Breast epithelium (tissue), 4 donors: ENCODE results near the gene TENM3. TPM values are rescaled to one million over a fixed set of nuclear protein-coding genes. Genes with fewer than 3 reads are reported as not detected.
"Not testable (repeated sequence)": the region's sequence is repeated elsewhere in the genome, so short reads cannot be mapped to it uniquely, and the experiment has no call there.

Source experiments
- DNase-seq, 2 donors: peaks; one replicate each; pipeline ENCODE4 v3.0.0-alpha.2; 2019; ENCODE audit warnings: low spot score in 2 of 2
- H3K27ac ChIP-seq, 2 donors: fragments of 200-600 bp; sonication (generic) in 1 of 2; one replicate each; pipeline ENCODE4 v1.5.1; 2016 to 2019; ENCODE audit warnings: mild to moderate bottlenecking in 1 of 2
- H3K27me3 ChIP-seq, 2 donors: fragments of 200-600 bp; sonication (generic) in 1 of 2; one replicate each; pipeline versions ENCODE4 v1.5.1 to v1.6.0; 2017 to 2019; ENCODE audit warnings: control low read depth in 1 of 2, mild to moderate bottlenecking in 1 of 2
- H3K36me3 ChIP-seq: fragments of 200-600 bp; one replicate; pipeline ENCODE4 v1.5.1; 2019
- H3K4me1 ChIP-seq, 2 donors: fragments of 200-600 bp; sonication (generic); one replicate each; pipeline ENCODE4 v1.5.1; 2016 to 2019; ENCODE audit warnings: control low read depth in 1 of 2
- H3K4me3 ChIP-seq, 3 donors: fragments of 200-600 bp; sonication (generic); 1 replicate in 2 of 3; 2 replicates in 1 of 3; pipeline ENCODE4 v1.5.1; 2016 to 2019; ENCODE audit warnings: mild to moderate bottlenecking in 3 of 3, moderate library complexity in 2 of 3
- H3K9me3 ChIP-seq, 2 donors: fragments of 200-600 bp; sonication (generic) in 1 of 2; one replicate each; pipeline ENCODE4 v1.5.1; 2016 to 2019; ENCODE audit warnings: control low read depth in 1 of 2
- POLR2A ChIP-seq: fragments of 450-650 bp; IDR thresholded peaks from one replicate; pipeline ENCODE4 v1.6.1; 2016; ENCODE audit warnings: antibody characterized with exemption, mild to moderate bottlenecking, moderate library complexity
- POLR2AphosphoS5 ChIP-seq, 3 donors: sonication (generic); formaldehyde crosslinking; IDR thresholded peaks; one replicate each; pipeline ENCODE4 v1.6.1; 2017; ENCODE audit warnings: antibody characterized with exemption in 3 of 3
- intact Hi-C: fragments of 100-400 bp; cut with DNase I; formaldehyde crosslinking; loops from one replicate; pipeline ENCODE4 v1.15.1; 2023; ENCODE audit warnings: low total_unique reads
- total RNA-seq, 3 donors: library from RNA; depleted of rRNA; stranded (reverse); fragments of >200 nt; gene quantifications; one replicate each; pipeline ENCODE4 v1.1.0, GENCODE V29; 2016
- TF ChIP-seq, protein P1 (sequence below), 3 donors: fragments of 450-650 bp; IDR thresholded peaks; one replicate each; pipeline ENCODE4 v1.5.1; 2016 to 2017; ENCODE audit warnings: antibody characterized with exemption in 3 of 3, mild to moderate bottlenecking in 3 of 3, moderate library complexity in 3 of 3

Gene TENM3
- total RNA-seq, 3 donors from 2014 or later, result 4.6 to 30.6 (median 8.8) TPM

DNA sequence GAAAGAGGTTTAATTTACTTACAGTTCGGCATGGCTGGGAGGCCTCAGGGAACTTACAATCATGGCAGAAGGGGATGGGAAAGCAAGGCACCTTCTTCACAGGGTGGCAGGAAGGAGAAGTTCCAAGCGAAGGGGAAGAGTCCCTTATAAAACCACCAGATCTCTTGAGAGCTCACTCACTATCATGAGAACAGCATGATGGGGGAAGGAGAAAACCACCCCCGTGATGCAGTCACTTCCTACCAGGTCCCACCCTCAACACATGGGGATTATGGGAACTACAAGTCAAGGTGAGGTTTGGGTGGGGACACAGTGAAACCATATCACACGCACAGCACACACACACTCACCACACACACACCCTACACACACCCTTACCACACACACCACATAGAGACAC is 569.7 kb downstream of the TENM3 start:
- DNase-seq, result no peak
- H3K27ac ChIP-seq, result no peak overlapping the region
- no peaks in the 10 kb centered on the region for H3K4me1 ChIP-seq
- H3K27me3 ChIP-seq, result no peaks in the 10 kb centered on the region
- no peaks in the 10 kb centered on the region for H3K9me3 ChIP-seq
- no peaks in the 10 kb centered on the region for H3K36me3 ChIP-seq
- TF ChIP-seq, protein P1, sequence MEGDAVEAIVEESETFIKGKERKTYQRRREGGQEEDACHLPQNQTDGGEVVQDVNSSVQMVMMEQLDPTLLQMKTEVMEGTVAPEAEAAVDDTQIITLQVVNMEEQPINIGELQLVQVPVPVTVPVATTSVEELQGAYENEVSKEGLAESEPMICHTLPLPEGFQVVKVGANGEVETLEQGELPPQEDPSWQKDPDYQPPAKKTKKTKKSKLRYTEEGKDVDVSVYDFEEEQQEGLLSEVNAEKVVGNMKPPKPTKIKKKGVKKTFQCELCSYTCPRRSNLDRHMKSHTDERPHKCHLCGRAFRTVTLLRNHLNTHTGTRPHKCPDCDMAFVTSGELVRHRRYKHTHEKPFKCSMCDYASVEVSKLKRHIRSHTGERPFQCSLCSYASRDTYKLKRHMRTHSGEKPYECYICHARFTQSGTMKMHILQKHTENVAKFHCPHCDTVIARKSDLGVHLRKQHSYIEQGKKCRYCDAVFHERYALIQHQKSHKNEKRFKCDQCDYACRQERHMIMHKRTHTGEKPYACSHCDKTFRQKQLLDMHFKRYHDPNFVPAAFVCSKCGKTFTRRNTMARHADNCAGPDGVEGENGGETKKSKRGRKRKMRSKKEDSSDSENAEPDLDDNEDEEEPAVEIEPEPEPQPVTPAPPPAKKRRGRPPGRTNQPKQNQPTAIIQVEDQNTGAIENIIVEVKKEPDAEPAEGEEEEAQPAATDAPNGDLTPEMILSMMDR (IDR thresholded peaks at IDR 0.05), result no peak
- TF ChIP-seq POLR2AphosphoS5 (IDR thresholded peaks at IDR 0.05) (no peak), POLR2A (no peak)
- H3K4me3 ChIP-seq, result no peak overlapping the region
- intact Hi-C loops, result loop anchor here (5.0 kb wide), 1 partner anchor 626 kb away; no protein-coding TSS in a partner anchor

DNA sequence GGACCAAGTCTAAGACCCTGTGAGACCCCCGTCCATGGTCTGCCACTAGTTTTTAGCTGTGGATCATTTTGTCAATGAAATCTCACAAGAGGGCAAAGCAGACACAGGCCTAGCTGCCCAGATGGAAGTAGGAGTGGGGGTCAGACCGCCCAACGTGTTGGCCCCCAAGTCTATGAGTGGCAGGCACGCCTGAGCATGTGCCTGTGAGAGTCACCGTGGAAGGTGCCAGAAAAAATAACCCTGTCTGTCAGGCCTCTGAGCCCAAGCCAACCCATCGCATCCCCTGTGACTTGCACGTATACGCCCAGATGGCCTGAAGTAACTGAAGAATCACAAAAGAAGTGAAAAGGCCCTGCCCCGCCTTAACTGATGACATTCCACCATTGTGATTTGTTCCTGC is 570.9 kb downstream of the TENM3 start:
- not testable (repeated sequence) for H3K27me3 ChIP-seq, H3K36me3 ChIP-seq, DNase-seq, H3K9me3 ChIP-seq, H3K27ac ChIP-seq, H3K4me3 ChIP-seq, H3K4me1 ChIP-seq
- intact Hi-C loops, result loop anchor here (5.0 kb wide), 1 partner anchor 627 kb away; no protein-coding TSS in a partner anchor

DNA sequence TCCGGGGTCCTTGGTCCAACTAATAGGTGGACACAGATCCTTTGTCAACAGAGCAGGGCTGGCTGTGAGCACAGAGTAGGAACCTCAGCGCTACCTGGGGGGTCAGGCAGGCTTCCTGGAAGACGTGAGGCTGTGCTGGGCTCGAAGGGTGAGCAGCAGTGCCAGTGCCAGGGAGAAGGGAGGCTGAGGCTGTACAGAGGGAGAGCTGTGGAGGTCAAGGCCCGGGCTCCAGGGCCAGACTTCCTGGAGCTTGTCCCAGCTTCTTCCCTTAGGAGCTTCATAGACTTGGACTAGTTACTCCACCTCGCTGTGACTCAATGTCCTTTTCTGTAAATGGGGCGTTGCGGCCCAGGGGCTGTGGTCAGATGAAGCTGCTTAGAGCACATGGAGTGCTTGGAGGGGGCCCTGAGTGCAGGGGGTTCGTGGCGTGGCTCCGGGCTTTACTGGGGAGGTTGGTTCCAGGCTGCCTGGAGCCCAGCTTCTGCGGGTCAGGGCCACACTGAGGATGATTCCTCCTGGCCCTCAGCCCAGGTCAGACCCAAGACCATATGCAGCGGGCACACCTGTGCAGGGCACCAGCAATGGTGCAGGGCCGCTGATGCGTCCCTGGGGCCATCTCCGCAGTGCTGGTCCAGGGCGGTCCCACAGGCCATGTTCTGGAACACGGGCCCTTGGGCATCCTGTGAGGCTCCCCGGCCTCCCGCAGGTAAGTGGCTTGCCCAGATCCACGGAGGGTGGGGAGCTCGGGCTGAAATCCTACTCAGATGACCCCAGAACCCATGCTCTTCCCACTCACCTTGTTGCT is 575.9 kb downstream of the TENM3 start:
- Histone ChIP-seq H3K4me3 (no peak overlapping the region), H3K36me3 (no peaks in the 10 kb centered on the region), H3K9me3 (no peaks in the 10 kb centered on the region), H3K27ac (no peak overlapping the region), H3K27me3 (no peaks in the 10 kb centered on the region), H3K4me1 (no peaks in the 10 kb centered on the region)
- no peak for DNase-seq
- intact Hi-C loops, result no loop called here
- TF ChIP-seq, protein P1 (IDR thresholded peaks at IDR 0.05), result no peak
- no peak for TF ChIP-seq POLR2AphosphoS5 (IDR thresholded peaks at IDR 0.05)
- no peak for TF ChIP-seq POLR2A

DNA sequence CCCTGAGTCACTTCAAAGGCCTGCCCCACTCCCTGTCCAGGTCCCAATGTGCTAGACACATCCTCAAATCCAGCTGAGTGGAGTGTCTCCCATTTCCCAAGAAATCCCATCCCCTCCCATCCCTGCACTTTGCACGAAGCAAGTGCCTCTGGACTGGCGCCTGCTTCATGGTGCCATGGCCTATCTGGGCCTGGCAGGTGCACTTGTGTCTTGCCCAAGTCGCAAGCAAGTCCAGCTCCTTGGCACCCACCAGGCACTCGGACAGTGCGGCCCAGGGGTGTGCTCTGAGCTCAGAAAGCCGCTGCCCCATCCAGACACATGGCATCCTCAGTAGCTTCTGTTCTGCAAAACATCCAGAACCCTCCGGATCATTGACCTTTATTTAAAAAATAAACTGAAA is 576.5 kb downstream of the TENM3 start:
- intact Hi-C loops, result no loop called here
- Histone ChIP-seq H3K27me3 (no peaks in the 10 kb centered on the region), H3K27ac (no peak overlapping the region), H3K36me3 (no peaks in the 10 kb centered on the region), H3K9me3 (no peaks in the 10 kb centered on the region), H3K4me3 (no peak overlapping the region), H3K4me1 (no peaks in the 10 kb centered on the region)
- DNase-seq, result no peak
- TF ChIP-seq, protein P1 (IDR thresholded peaks at IDR 0.05), result no peak

DNA sequence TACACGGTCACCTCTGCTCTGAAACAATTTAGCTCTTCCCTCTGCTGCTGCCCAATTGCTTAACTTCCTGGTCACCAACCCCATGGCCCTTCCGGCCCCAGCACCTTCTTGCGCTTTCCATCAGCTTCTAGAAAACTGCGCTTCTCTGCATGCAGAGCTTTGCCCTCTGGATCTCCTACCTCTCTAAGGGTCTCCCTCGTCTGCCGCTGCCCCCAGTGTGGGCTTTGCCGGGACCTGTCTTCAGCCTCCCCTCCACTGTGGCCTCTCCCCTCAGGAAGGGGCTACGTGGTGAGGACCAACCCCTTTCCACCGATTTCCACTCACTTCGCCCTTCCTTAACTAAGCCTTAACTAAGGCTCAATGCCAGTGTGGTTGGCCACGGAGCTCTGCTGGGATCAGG is 579.4 kb downstream of the TENM3 start:
- DNase-seq, result no peak
- intact Hi-C loops, result no loop called here
- Histone ChIP-seq H3K4me1 (no peaks in the 10 kb centered on the region), H3K36me3 (no peaks in the 10 kb centered on the region), H3K27me3 (no peaks in the 10 kb centered on the region), H3K9me3 (no peaks in the 10 kb centered on the region), H3K27ac (no peak overlapping the region), H3K4me3 (no peak overlapping the region)
- TF ChIP-seq, protein P1 (IDR thresholded peaks at IDR 0.05), result no peak
- TF ChIP-seq POLR2A (no peak), POLR2AphosphoS5 (IDR thresholded peaks at IDR 0.05) (no peak)
